Measurements from ENCODE around the gene AVPR2.

Gene AVPR2

DNA sequence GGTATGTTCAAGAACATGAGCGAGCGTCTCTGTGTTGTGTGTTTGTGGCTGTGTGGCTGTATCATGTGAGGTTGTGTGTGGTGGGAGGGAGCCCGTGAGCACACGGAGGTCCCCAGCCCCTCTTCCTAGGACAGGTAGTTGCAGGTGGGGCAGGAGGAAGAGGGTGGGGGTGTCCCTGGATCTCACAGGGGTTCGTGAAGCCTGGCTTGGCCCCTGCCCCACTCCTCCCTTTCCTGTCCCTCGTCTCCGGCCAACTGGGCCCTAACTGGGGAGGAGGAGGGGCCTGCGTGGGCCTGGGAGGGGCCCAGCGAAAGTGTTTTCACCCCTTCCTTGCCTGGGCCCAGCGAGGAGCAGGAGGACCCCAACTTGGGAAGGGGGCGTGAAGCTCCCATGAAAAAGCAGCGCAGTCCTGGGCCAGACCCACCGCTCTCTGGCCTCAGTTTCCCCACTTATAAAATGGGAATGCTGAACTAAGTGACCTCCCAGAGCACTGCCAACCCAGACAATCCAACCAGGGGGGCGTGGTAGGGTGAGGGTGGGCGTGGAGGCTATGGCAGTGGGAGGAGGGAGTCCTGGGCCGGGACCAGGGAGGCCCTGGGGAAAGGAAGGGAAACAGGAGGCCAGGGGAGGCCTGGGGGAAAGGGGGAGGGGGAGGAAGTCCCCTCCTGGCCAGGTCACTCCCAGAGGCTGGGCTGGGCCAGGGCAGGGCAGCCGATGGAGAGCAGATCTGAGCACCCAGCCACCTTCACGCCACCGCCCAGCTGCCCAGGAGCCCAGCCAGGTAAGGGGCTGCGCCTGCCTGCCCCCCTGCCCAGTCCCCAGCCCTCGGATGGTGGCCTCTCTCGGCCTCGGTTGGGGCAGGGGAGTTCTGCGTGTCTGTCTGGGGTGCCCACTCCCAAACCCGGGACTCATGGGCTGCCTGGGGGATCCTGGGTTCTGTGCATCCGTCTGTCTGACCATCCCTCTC lies at the start of gene AVPR2:
Gene AVPR2, plus strand, starts transcription at position 683 of the 967 bp plus-strand sequence. CDS start 473 bp downstream, outside the sequence.
- H3K4me1 ChIP-seq (ENCODE audit: control insufficient read depth in 1 of 2, insufficient read depth in 2 of 2, low read length in 2 of 2), result peaks cover 0 to 31% of the 10 kb centered on the region in 2 donors
- no peaks in the 10 kb centered on the region for H3K9me3 ChIP-seq (ENCODE audit: control insufficient read depth in 1 of 2, low read length in 2 of 2)
- no peak within 1 kb of the TSS for H3K27ac ChIP-seq (ENCODE audit: low read length)
- no peaks in the 10 kb centered on the region for H3K27me3 ChIP-seq (ENCODE audit: low read depth, low read length)
- H3K36me3 ChIP-seq (ENCODE audit: control insufficient read depth in 1 of 2, insufficient read depth in 2 of 2, low read length in 2 of 2), result no peaks in the 10 kb centered on the region
- H3K4me3 ChIP-seq (ENCODE audit: low read depth in 1 of 2, low read length in 2 of 2), result no peak within 1 kb of the TSS

DNA sequence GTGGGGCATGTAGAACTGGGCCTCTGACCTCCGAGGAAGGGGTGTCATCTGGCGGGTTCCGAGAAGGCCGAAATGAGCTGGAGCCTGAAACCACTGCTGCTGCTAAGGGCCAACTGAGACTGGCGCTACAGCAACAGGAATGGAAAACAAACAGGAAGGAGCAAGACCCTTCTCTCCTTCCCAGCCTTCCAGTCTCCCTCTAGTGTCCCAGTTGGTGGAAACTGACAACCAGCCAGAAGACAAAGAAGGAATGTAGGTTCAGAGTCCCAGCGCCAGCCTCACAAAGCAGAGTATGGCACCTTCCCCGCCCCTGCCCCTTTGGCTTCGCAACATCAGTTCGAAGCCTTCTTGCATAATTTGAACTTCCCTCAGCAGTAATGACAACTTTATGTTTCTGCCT lies 49.8 kb upstream of the AVPR2 start:
- Histone ChIP-seq H3K27me3 (ENCODE audit: low read depth, low read length) (no peaks in the 10 kb centered on the region), H3K36me3 (ENCODE audit: control insufficient read depth in 1 of 2, insufficient read depth in 2 of 2, low read length in 2 of 2) (no peaks in the 10 kb centered on the region), H3K27ac (ENCODE audit: low read length) (no peak overlapping the region), H3K4me1 (ENCODE audit: control insufficient read depth in 1 of 2, insufficient read depth in 2 of 2, low read length in 2 of 2) (no peaks in the 10 kb centered on the region), H3K4me3 (ENCODE audit: low read depth in 1 of 2, low read length in 2 of 2) (no peak overlapping the region), H3K9me3 (ENCODE audit: control insufficient read depth in 1 of 2, low read length in 2 of 2) (no peaks in the 10 kb centered on the region)

DNA sequence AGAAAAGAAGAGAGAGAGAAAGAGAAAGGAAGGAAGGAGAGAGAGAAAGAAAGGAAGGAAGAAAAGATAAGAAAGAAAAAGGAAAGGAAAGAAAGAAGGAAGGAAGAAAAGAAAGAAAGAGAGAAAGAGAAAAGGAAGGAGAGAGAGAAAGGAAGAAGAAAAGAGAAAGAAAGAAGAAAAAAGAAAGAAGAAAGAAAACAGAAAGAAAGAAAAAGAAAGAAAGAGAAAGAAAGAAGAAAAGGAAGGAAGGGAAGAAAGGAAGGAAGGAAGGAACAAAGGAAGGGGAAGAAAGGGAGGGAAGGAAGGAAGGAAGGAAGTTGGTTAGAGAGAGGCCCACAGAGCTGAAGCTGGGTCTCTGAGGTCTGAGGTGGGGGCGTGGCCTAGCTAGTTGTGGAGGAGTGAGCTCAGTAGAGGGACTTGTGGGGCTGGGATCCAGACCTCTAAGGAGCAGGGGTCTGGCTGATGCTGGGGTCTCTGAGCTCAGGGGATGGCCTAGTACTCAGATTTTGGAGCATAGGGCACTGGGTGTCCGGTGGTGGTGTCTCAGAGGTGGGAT lies 47.0 kb upstream of the AVPR2 start:
- no peaks in the 10 kb centered on the region for H3K27me3 ChIP-seq (ENCODE audit: low read depth, low read length)
- no peak overlapping the region for H3K4me3 ChIP-seq (ENCODE audit: low read depth in 1 of 2, low read length in 2 of 2)
- no peaks in the 10 kb centered on the region for H3K9me3 ChIP-seq (ENCODE audit: control insufficient read depth in 1 of 2, low read length in 2 of 2)
- no peaks in the 10 kb centered on the region for H3K36me3 ChIP-seq (ENCODE audit: control insufficient read depth in 1 of 2, insufficient read depth in 2 of 2, low read length in 2 of 2)
- H3K27ac ChIP-seq (ENCODE audit: low read length), result no peak overlapping the region
- H3K4me1 ChIP-seq (ENCODE audit: control insufficient read depth in 1 of 2, insufficient read depth in 2 of 2, low read length in 2 of 2), result no peaks in the 10 kb centered on the region

DNA sequence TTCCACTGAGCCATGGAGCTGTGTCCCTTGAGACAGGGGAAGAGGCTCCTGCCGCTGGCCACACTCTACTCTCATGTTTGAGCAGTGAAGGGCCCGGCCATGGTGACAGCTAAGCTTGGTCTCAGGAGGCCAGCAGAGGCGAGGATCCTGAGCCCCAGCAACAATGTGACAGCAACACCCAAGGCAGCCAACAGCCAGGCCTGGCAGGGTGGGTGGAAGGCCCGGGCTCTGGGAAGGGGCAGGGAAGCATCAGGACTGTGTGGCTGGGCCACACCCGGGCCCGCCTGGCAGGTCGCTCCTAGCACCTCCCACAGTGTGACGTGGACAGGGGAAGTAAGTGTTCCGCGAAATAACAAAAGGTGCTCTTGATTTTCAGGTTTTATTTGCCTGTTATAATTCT lies 43.3 kb upstream of the AVPR2 start:
- no peak overlapping the region for H3K4me3 ChIP-seq (ENCODE audit: low read depth in 1 of 2, low read length in 2 of 2)
- no peak overlapping the region for H3K27ac ChIP-seq (ENCODE audit: low read length)
- no peaks in the 10 kb centered on the region for H3K36me3 ChIP-seq (ENCODE audit: control insufficient read depth in 1 of 2, insufficient read depth in 2 of 2, low read length in 2 of 2)
- H3K9me3 ChIP-seq (ENCODE audit: control insufficient read depth in 1 of 2, low read length in 2 of 2), result no peaks in the 10 kb centered on the region
- H3K4me1 ChIP-seq (ENCODE audit: control insufficient read depth in 1 of 2, insufficient read depth in 2 of 2, low read length in 2 of 2), result no peaks in the 10 kb centered on the region
- no peaks in the 10 kb centered on the region for H3K27me3 ChIP-seq (ENCODE audit: low read depth, low read length)

DNA sequence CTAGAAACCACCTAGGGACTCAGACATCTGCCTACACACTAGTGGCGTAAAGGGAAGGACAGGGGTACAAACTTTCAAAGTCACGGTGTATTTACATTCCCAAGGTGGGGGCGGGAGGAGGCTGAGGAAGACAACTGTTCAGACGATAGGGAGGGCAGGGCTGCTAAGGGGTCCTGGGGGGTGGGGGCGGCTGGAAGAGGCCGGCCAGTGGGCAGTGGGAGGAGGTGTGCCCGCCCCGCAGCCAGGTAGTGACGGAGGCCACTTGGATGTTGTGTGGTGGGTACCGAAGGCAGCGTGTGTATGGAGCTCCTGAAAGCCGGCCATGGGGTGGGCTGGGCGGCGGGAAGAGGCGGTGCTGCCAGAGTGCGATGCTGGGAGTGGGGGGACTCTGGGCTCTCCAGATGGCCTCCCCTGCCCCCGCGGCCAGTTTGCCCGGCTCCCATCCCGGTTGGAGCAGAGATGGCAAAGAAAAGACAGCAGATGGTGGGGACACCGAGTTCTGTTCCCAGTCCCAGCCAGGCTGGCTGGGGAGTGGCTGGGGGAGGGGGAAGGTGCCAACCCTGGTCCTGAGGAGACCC lies 42.7 kb upstream of the AVPR2 start:
- Histone ChIP-seq H3K27me3 (ENCODE audit: low read depth, low read length) (no peaks in the 10 kb centered on the region), H3K27ac (ENCODE audit: low read length) (no peak overlapping the region), H3K4me3 (ENCODE audit: low read depth in 1 of 2, low read length in 2 of 2) (no peak overlapping the region), H3K36me3 (ENCODE audit: control insufficient read depth in 1 of 2, insufficient read depth in 2 of 2, low read length in 2 of 2) (no peaks in the 10 kb centered on the region), H3K4me1 (ENCODE audit: control insufficient read depth in 1 of 2, insufficient read depth in 2 of 2, low read length in 2 of 2) (no peaks in the 10 kb centered on the region), H3K9me3 (ENCODE audit: control insufficient read depth in 1 of 2, low read length in 2 of 2) (no peaks in the 10 kb centered on the region)

- no peak overlapping the region for H3K27ac ChIP-seq (ENCODE audit: low read length)
- H3K9me3 ChIP-seq (ENCODE audit: control insufficient read depth in 1 of 2, low read length in 2 of 2), result no peaks in the 10 kb centered on the region
- H3K4me3 ChIP-seq (ENCODE audit: low read depth in 1 of 2, low read length in 2 of 2), result no peak overlapping the region
- no peaks in the 10 kb centered on the region for H3K4me1 ChIP-seq (ENCODE audit: control insufficient read depth in 1 of 2, insufficient read depth in 2 of 2, low read length in 2 of 2)
- H3K36me3 ChIP-seq (ENCODE audit: control insufficient read depth in 1 of 2, insufficient read depth in 2 of 2, low read length in 2 of 2), result no peaks in the 10 kb centered on the region
- no peaks in the 10 kb centered on the region for H3K27me3 ChIP-seq (ENCODE audit: low read depth, low read length)
Observed at GRCh38 chrX:153862369-153863250, 41.9 kb upstream of the AVPR2 start.

GRCh38 chrX:153863251-153863991 lies 41.1 kb upstream of the AVPR2 start:
- Histone ChIP-seq H3K4me3 (ENCODE audit: low read depth in 1 of 2, low read length in 2 of 2) (no peak overlapping the region), H3K36me3 (ENCODE audit: control insufficient read depth in 1 of 2, insufficient read depth in 2 of 2, low read length in 2 of 2) (no peaks in the 10 kb centered on the region), H3K9me3 (ENCODE audit: control insufficient read depth in 1 of 2, low read length in 2 of 2) (no peaks in the 10 kb centered on the region), H3K27me3 (ENCODE audit: low read depth, low read length) (no peaks in the 10 kb centered on the region), H3K4me1 (ENCODE audit: control insufficient read depth in 1 of 2, insufficient read depth in 2 of 2, low read length in 2 of 2) (no peaks in the 10 kb centered on the region), H3K27ac (ENCODE audit: low read length) (no peak overlapping the region)

- Histone ChIP-seq H3K27me3 (ENCODE audit: low read depth, low read length) (no peaks in the 10 kb centered on the region), H3K4me1 (ENCODE audit: control insufficient read depth in 1 of 2, insufficient read depth in 2 of 2, low read length in 2 of 2) (no peaks in the 10 kb centered on the region), H3K27ac (ENCODE audit: low read length) (no peak overlapping the region), H3K36me3 (ENCODE audit: control insufficient read depth in 1 of 2, insufficient read depth in 2 of 2, low read length in 2 of 2) (no peaks in the 10 kb centered on the region), H3K4me3 (ENCODE audit: low read depth in 1 of 2, low read length in 2 of 2) (no peak overlapping the region), H3K9me3 (ENCODE audit: control insufficient read depth in 1 of 2, low read length in 2 of 2) (no peaks in the 10 kb centered on the region)
Observed at GRCh38 chrX:153864101-153864500, 40.4 kb upstream of the AVPR2 start.

DNA sequence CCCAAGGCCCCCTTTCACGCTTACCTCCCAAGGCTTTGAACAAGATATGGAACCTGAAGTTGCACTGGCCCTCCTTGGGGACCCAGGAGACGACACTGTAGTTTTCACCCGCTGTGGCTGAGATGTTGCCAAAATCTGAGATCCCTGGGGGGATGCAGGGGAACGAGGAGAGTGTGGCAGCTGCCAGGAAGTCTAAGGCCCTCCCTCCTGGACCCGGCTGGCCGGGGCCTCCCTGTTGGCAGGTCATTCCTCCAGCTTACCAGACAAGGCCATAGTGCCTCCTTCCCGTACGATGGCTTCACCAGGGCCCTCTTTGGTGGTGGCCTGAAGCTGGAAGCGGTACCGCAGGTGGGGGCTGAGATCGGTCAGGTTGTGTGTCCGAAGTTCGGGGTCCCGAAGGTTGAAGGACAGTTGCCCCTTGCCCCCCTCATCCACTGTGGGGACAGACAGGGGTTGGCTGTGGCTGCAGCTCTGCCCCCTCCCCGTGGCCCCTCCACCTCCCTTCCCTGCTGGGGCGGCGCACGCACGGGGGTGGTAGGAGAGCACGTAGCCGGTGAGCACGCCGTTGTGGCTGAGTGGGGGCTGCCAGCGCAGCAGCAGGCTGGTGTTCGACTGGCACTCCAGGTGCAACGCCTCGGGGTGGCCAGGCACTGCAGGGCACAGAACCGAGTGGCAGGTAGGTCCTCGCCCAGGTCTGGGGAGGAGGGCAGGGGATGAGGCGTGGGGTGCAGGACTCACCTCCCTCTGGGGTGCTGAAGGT lies 39.7 kb upstream of the AVPR2 start:
- H3K27me3 ChIP-seq (ENCODE audit: low read depth, low read length), result no peaks in the 10 kb centered on the region
- H3K36me3 ChIP-seq (ENCODE audit: control insufficient read depth in 1 of 2, insufficient read depth in 2 of 2, low read length in 2 of 2), result no peaks in the 10 kb centered on the region
- no peaks in the 10 kb centered on the region for H3K9me3 ChIP-seq (ENCODE audit: control insufficient read depth in 1 of 2, low read length in 2 of 2)
- H3K4me1 ChIP-seq (ENCODE audit: control insufficient read depth in 1 of 2, insufficient read depth in 2 of 2, low read length in 2 of 2), result no peaks in the 10 kb centered on the region
- no peak overlapping the region for H3K27ac ChIP-seq (ENCODE audit: low read length)
- H3K4me3 ChIP-seq (ENCODE audit: low read depth in 1 of 2, low read length in 2 of 2), result no peak overlapping the region

- Histone ChIP-seq H3K27me3 (ENCODE audit: low read depth, low read length) (no peaks in the 10 kb centered on the region), H3K4me3 (ENCODE audit: low read depth in 1 of 2, low read length in 2 of 2) (no peak overlapping the region), H3K36me3 (ENCODE audit: control insufficient read depth in 1 of 2, insufficient read depth in 2 of 2, low read length in 2 of 2) (no peaks in the 10 kb centered on the region), H3K9me3 (ENCODE audit: control insufficient read depth in 1 of 2, low read length in 2 of 2) (no peaks in the 10 kb centered on the region), H3K27ac (ENCODE audit: low read length) (no peak overlapping the region), H3K4me1 (ENCODE audit: control insufficient read depth in 1 of 2, insufficient read depth in 2 of 2, low read length in 2 of 2) (no peaks in the 10 kb centered on the region)
Observed at GRCh38 chrX:153865321-153865580, 39.2 kb upstream of the AVPR2 start.
